Caco-2 (cell line): ENCODE measurements around the gene GNB5. TPM values are rescaled to one million over a fixed set of nuclear protein-coding genes. Genes with fewer than 3 reads are reported as not detected.
A peak's percentile ranks its signal among the peaks of the same experiment; 100 is the strongest.

Source experiments
- BruUV-seq: library from RNA; stranded (reverse); fragments of 400-500 nt; replicated peaks from 2 replicates; lab custom pipeline; 2021; lab: Mats Ljungman, UMichigan
- CTCF ChIA-PET: fragments of 300-600 bp; sonication (Branson Sonifier 250); formaldehyde crosslinking; loops from one replicate; lab custom pipeline; 2022; ENCODE audit warnings: antibody characterized with exemption; lab: Charles Lee
- POLR2A ChIA-PET: fragments of 300-600 bp; sonication (Branson Sonifier 250); formaldehyde crosslinking; loops from one replicate; lab custom pipeline; 2022; ENCODE audit warnings: antibody characterized with exemption; lab: Charles Lee
- DNase-seq, 2 experiments: peaks; one replicate each; pipeline versions ENCODE4 v3.0.0 to v3.0.0-alpha.2; 2020 to 2022
- H3K27me3 ChIP-seq: replicated peaks from 2 replicates; pipeline ENCODE4 v1.6.0; 2011; ENCODE audit warnings: low read length; ENCODE audit not compliant: control insufficient read depth, insufficient read depth
- H3K36me3 ChIP-seq: 2 replicates; pipeline ENCODE4 v1.5.1; 2011; ENCODE audit warnings: low read length; ENCODE audit not compliant: control insufficient read depth, insufficient read depth
- H3K4me1 ChIP-seq: fragments of 250-450 bp; sonication (Bioruptor Pico); 2 replicates; pipeline ENCODE4 v1.5.1; 2020; ENCODE audit warnings: mild to moderate bottlenecking
- H3K4me3 ChIP-seq: 2 replicates; pipeline ENCODE4 v1.5.1; 2011; ENCODE audit warnings: low read depth, mild to moderate bottlenecking, control low read depth, low read length
- H3K9me3 ChIP-seq: fragments of 250-450 bp; sonication (Bioruptor Pico); 2 replicates; pipeline ENCODE4 v1.5.1; 2020; ENCODE audit warnings: mild to moderate bottlenecking, moderate library complexity
- H3K27ac Mint-ChIP-seq: one replicate; pipeline ENCODE4 v1.8.0; 2022; ENCODE audit warnings: mixed read lengths; ENCODE audit not compliant: unreplicated experiment
- H3K27me3 Mint-ChIP-seq: one replicate; pipeline ENCODE4 v1.8.0; 2022; ENCODE audit warnings: mixed read lengths; ENCODE audit not compliant: insufficient read depth, unreplicated experiment
- H3K36me3 Mint-ChIP-seq: one replicate; pipeline ENCODE4 v1.8.0; 2022; ENCODE audit warnings: mild to moderate bottlenecking, mixed read lengths; ENCODE audit not compliant: insufficient read depth, unreplicated experiment
- H3K4me1 Mint-ChIP-seq: one replicate; pipeline ENCODE4 v1.8.0; 2022; ENCODE audit warnings: low read depth, mixed read lengths; ENCODE audit not compliant: unreplicated experiment
- H3K4me3 Mint-ChIP-seq: one replicate; pipeline ENCODE4 v1.8.0; 2022; ENCODE audit warnings: mild to moderate bottlenecking, moderate library complexity, mixed read lengths; ENCODE audit not compliant: unreplicated experiment
- H3K9me3 Mint-ChIP-seq: one replicate; pipeline ENCODE4 v1.8.0; 2022; ENCODE audit warnings: mixed read lengths; ENCODE audit not compliant: unreplicated experiment
- CTCF ChIP-seq, 2 experiments: fragments of 200-600 bp in 1 of 2; IDR thresholded peaks; 1 replicate in 1 of 2; 2 replicates in 1 of 2; pipeline versions ENCODE4 v1.5.1 to v1.8.0; 2011 to 2022; ENCODE audit warnings: antibody characterized with exemption in 1 of 2, control low read depth in 1 of 2, inconsistent platforms in 1 of 2, low read depth in 1 of 2, low read length in 1 of 2, mild to moderate bottlenecking in 1 of 2, moderate library complexity in 1 of 2; ENCODE audit not compliant: insufficient read depth in 1 of 2, severe bottlenecking in 1 of 2, unreplicated experiment in 1 of 2
- intact Hi-C: fragments of 100-400 bp; cut with micrococcal nuclease; formaldehyde crosslinking; loops from one replicate; pipeline ENCODE4 v1.10.0; 2022; ENCODE audit not compliant: unreplicated experiment
- total RNA-seq: library from RNA; stranded (reverse); gene quantifications from 2 replicates; pipeline ENCODE4 v1.2.3, GENCODE V29; 2022

Gene GNB5
- total RNA-seq, 1 experiment from 2014 or later = 23.2 TPM

- H3K4me3 Mint-ChIP-seq = no peak overlapping the region
- no peaks in the 10 kb centered on the region for H3K27me3 Mint-ChIP-seq
- H3K27ac Mint-ChIP-seq = no peak overlapping the region
- no peaks in the 10 kb centered on the region for H3K9me3 Mint-ChIP-seq
- peaks cover 6% of the 10 kb centered on the region for H3K4me1 Mint-ChIP-seq
- peaks cover 18% of the 10 kb centered on the region; the same call in 1 of the 2 replicates for H3K4me1 ChIP-seq
- H3K9me3 ChIP-seq = no peaks in the 10 kb centered on the region
- no peak overlapping the region for H3K4me3 ChIP-seq
- no peak for TF ChIP-seq CTCF (IDR thresholded peaks at IDR 0.05; ENCODE audit: insufficient read depth in 1 of 2, low read depth in 1 of 2, low read length in 1 of 2, severe bottlenecking in 1 of 2, unreplicated experiment in 1 of 2)
- H3K27me3 ChIP-seq = no peaks in the 10 kb centered on the region
- intact Hi-C loops = no loop called here
- peak; percentile 49 to 69 for DNase-seq
- no peaks in the 10 kb centered on the region for H3K36me3 ChIP-seq
- BruUV-seq = no TSS peak
- POLR2A ChIA-PET = interaction anchor here (1.1 kb wide), 1 partner anchor 42 kb away, joined by 3 read pairs; the partner anchor contains the start of gene BCL2L10
- CTCF ChIA-PET = no interaction called here
- H3K36me3 Mint-ChIP-seq = peaks cover 4% of the 10 kb centered on the region
These were observed 37.0 kb downstream of the GNB5 start for GRCh38 chr15:52153900-52154895.

- Mint-ChIP-seq H3K36me3 (no peaks in the 10 kb centered on the region), H3K27me3 (no peaks in the 10 kb centered on the region), H3K4me1 (peaks cover 6% of the 10 kb centered on the region), H3K9me3 (no peaks in the 10 kb centered on the region), H3K4me3 (no peak overlapping the region), H3K27ac (no peak overlapping the region)
- no peaks in the 10 kb centered on the region for H3K36me3 ChIP-seq
- no peak overlapping the region for H3K4me3 ChIP-seq
- intact Hi-C loops = no loop called here
- no TSS peak for BruUV-seq
- DNase-seq = no peak
- no peaks in the 10 kb centered on the region for H3K27me3 ChIP-seq
- ChIA-PET CTCF (no interaction called here), POLR2A (no interaction called here)
- no peak for TF ChIP-seq CTCF (IDR thresholded peaks at IDR 0.05; ENCODE audit: insufficient read depth in 1 of 2, low read depth in 1 of 2, low read length in 1 of 2, severe bottlenecking in 1 of 2, unreplicated experiment in 1 of 2)
- H3K9me3 ChIP-seq = peaks cover 1% of the 10 kb centered on the region; the same call in 1 of the 2 replicates
- H3K4me1 ChIP-seq = peaks cover 13% of the 10 kb centered on the region; the same call in 1 of the 2 replicates
These were observed 39.8 kb downstream of the GNB5 start for GRCh38 chr15:52151353-52151752.

- POLR2A ChIA-PET = no interaction called here
- no TSS peak for BruUV-seq
These were observed 40.3 kb downstream of the GNB5 start for GRCh38 chr15:52150871-52151270.

More at GRCh38 chr15:52150871-52151270, 40.3 kb downstream of the GNB5 start:
- no peak overlapping the region for H3K4me3 Mint-ChIP-seq
- Histone ChIP-seq H3K36me3 (no peaks in the 10 kb centered on the region), H3K4me3 (no peak overlapping the region), H3K27me3 (no peaks in the 10 kb centered on the region), H3K4me1 (peaks cover 10% of the 10 kb centered on the region; the same call in 1 of the 2 replicates), H3K9me3 (peaks cover 4% of the 10 kb centered on the region; the same call in 1 of the 2 replicates)
- DNase-seq = no peak
- H3K9me3 Mint-ChIP-seq = no peaks in the 10 kb centered on the region
- H3K36me3 Mint-ChIP-seq = no peaks in the 10 kb centered on the region
- CTCF ChIA-PET = no interaction called here
- no peak overlapping the region for H3K27ac Mint-ChIP-seq
- H3K27me3 Mint-ChIP-seq = no peaks in the 10 kb centered on the region
- TF ChIP-seq CTCF (IDR thresholded peaks at IDR 0.05; ENCODE audit: insufficient read depth in 1 of 2, low read depth in 1 of 2, low read length in 1 of 2, severe bottlenecking in 1 of 2, unreplicated experiment in 1 of 2) = no peak
- H3K4me1 Mint-ChIP-seq = peaks cover 6% of the 10 kb centered on the region
- intact Hi-C loops = no loop called here
